Measurements from ENCODE around the gene MAFF.

DNA sequence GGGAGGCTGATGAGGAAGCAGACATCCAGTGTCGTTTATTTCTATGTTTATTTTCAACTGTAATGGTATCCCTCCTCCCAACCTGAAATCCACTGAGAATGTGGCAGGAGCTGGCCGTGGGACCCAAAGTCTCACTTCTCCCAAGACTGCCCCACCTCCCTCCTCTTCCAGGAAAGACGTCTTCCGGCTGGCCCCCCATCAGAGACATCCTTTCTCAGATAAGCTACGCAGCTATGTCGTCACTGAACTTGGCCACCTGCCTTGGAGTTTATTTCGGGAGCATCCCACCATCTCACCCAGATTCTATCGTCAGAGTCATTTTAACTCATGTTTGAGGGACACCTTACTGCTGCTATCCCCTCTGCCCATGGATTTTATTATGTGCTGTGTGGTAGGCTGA lies 57.1 kb downstream of the MAFF start:
- TF ChIP-seq, protein P1, sequence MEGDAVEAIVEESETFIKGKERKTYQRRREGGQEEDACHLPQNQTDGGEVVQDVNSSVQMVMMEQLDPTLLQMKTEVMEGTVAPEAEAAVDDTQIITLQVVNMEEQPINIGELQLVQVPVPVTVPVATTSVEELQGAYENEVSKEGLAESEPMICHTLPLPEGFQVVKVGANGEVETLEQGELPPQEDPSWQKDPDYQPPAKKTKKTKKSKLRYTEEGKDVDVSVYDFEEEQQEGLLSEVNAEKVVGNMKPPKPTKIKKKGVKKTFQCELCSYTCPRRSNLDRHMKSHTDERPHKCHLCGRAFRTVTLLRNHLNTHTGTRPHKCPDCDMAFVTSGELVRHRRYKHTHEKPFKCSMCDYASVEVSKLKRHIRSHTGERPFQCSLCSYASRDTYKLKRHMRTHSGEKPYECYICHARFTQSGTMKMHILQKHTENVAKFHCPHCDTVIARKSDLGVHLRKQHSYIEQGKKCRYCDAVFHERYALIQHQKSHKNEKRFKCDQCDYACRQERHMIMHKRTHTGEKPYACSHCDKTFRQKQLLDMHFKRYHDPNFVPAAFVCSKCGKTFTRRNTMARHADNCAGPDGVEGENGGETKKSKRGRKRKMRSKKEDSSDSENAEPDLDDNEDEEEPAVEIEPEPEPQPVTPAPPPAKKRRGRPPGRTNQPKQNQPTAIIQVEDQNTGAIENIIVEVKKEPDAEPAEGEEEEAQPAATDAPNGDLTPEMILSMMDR (IDR thresholded peaks at IDR 0.05; ENCODE audit: borderline replicate concordance, extremely low read depth, low read length, poor library complexity, severe bottlenecking), result no peak
- TF ChIP-seq EZH2 (IDR thresholded peaks at IDR 0.05; ENCODE audit: borderline replicate concordance, low read depth, low read length, severe bottlenecking), result no peak
